Activated CD4-positive, alpha-beta T cell treated with anti-CD3 and anti-CD28 coated beads, Interleukin-2, amount 50 U/mL, for 24 hours (primary cell): ENCODE results near the gene INPP4B.
"Not testable (repeated sequence)": the region's sequence is repeated elsewhere in the genome, so short reads cannot be mapped to it uniquely, and the experiment has no call there.

Experiments
- DNase-seq, 2 donors: peaks; one replicate each; pipeline ENCODE4 v3.0.0-alpha.2; 2020; ENCODE audit warnings: low read depth in 1 of 2, low spot score in 1 of 2

INPP4B gene

GRCh38 chr4:142687547-142688275, 158.4 kb downstream of the INPP4B start:
- DNase-seq: no peak

GRCh38 chr4:142686081-142686480, 160.0 kb downstream of the INPP4B start:
- DNase-seq: no peak

GRCh38 chr4:142683997-142684396, 162.1 kb downstream of the INPP4B start:
- no peak for DNase-seq

- no peak for DNase-seq
Observed at GRCh38 chr4:142683503-142683902, 162.6 kb downstream of the INPP4B start.

GRCh38 chr4:142671516-142671915, 174.6 kb downstream of the INPP4B start:
- DNase-seq: no peak

- DNase-seq: no peak
Observed at GRCh38 chr4:142663828-142664227, 182.3 kb downstream of the INPP4B start.

GRCh38 chr4:142660728-142661127, 185.4 kb downstream of the INPP4B start:
- no peak for DNase-seq

- no peak for DNase-seq
Observed at GRCh38 chr4:142656178-142656577, 189.9 kb downstream of the INPP4B start.

- no peak for DNase-seq
Observed at GRCh38 chr4:142648378-142648777, 197.7 kb downstream of the INPP4B start.

GRCh38 chr4:142645475-142646108, 200.5 kb downstream of the INPP4B start:
- DNase-seq: no peak

GRCh38 chr4:142644628-142645027, 201.5 kb downstream of the INPP4B start:
- DNase-seq: not testable (repeated sequence)

GRCh38 chr4:142637614-142638013, 208.5 kb downstream of the INPP4B start:
- no peak for DNase-seq

- DNase-seq: no peak
Observed at GRCh38 chr4:142631836-142632235, 214.3 kb downstream of the INPP4B start.

GRCh38 chr4:142615324-142615665, 230.8 kb downstream of the INPP4B start:
- DNase-seq: no peak

GRCh38 chr4:142614621-142615323, 231.3 kb downstream of the INPP4B start:
- no peak for DNase-seq

GRCh38 chr4:142607976-142608375, 238.1 kb downstream of the INPP4B start:
- DNase-seq: no peak

GRCh38 chr4:142600952-142601351, 245.1 kb downstream of the INPP4B start:
- DNase-seq: no peak

- DNase-seq: no peak
Observed at GRCh38 chr4:142598132-142598531, 248.0 kb downstream of the INPP4B start.

GRCh38 chr4:142596595-142596994, 249.5 kb downstream of the INPP4B start:
- no peak for DNase-seq

- no peak for DNase-seq
Observed at GRCh38 chr4:142596121-142596520, 250.0 kb downstream of the INPP4B start.

GRCh38 chr4:142595222-142595871, 250.8 kb downstream of the INPP4B start:
- no peak for DNase-seq

- no peak for DNase-seq
Observed at GRCh38 chr4:142585411-142585810, 260.7 kb downstream of the INPP4B start.
